Ovary (tissue), 9 donors: ENCODE measurements around the gene CNKSR3. TPM values are rescaled to one million over a fixed set of nuclear protein-coding genes. Genes with fewer than 3 reads are reported as not detected.

ENCODE experiments used
- DNase-seq, 5 donors: peaks; one replicate each; pipeline ENCODE4 v3.0.0-alpha.2; 2019 to 2020
- H3K27ac ChIP-seq, 2 donors: fragments of 200-600 bp; one replicate each; pipeline versions ENCODE4 v1.5.1 to v1.8.0; 2019 to 2022
- H3K27me3 ChIP-seq: fragments of 200-600 bp; one replicate; pipeline ENCODE4 v1.8.0; 2022
- H3K36me3 ChIP-seq: fragments of 200-600 bp; sonication (generic); one replicate; pipeline ENCODE4 v1.5.1; 2019
- H3K4me1 ChIP-seq: one replicate; pipeline ENCODE4 v1.8.1; 2013; ENCODE audit warnings: mild to moderate bottlenecking, moderate library complexity; ENCODE audit not compliant: insufficient read depth
- H3K4me3 ChIP-seq: fragments of 200-600 bp; sonication (generic); one replicate; pipeline ENCODE4 v1.5.1; 2017
- H3K9me3 ChIP-seq, 2 donors: fragments of 200-600 bp in 1 of 2; sonication (generic) in 1 of 2; one replicate each; pipeline versions ENCODE4 v1.5.1 to v1.8.1; 2013 to 2019; ENCODE audit warnings: mild to moderate bottlenecking in 1 of 2, moderate library complexity in 1 of 2
- CTCF ChIP-seq, 3 donors: fragments of 450-650 bp in 2 of 3; fragments of 200-600 bp in 1 of 3; IDR thresholded peaks; one replicate each; pipeline versions ENCODE4 v1.5.1 to v1.8.0; 2016 to 2022; ENCODE audit warnings: antibody characterized with exemption in 3 of 3, mild to moderate bottlenecking in 1 of 3
- EP300 ChIP-seq: sonication (generic); formaldehyde crosslinking; IDR thresholded peaks from one replicate; pipeline ENCODE4 v1.6.1; 2017; ENCODE audit warnings: antibody characterized with exemption
- POLR2A ChIP-seq: fragments of 450-650 bp; IDR thresholded peaks from one replicate; pipeline ENCODE4 v1.6.1; 2017; ENCODE audit warnings: antibody characterized with exemption, mild to moderate bottlenecking, moderate library complexity
- WGBS, 3 donors: extraction: QIAGEN DNeasy Blood & Tissue Kit in 1 of 3; methylation state at CpG; one replicate each; pipeline versions ENCODE4 v1.1.5 to v1.1.7; 2013 to 2017; 5-methylcytosine and 5-hydroxymethylcytosine counted together
- intact Hi-C, 4 donors: fragments of 100-400 bp; cut with DNase I; formaldehyde crosslinking; loops; one replicate each; pipeline versions ENCODE4 v1.11.0 to v1.15.1; 2022 to 2023
- polyA plus RNA-seq, 2 donors: library from polyadenylated mRNA; stranded (reverse); fragments of 200-250 nt in 1 of 2; fragments of 350-450 nt in 1 of 2; fragmentation: Illumina TruSeq in 1 of 2; extraction: RNeasy Lipid Tissue Mini Kit (QIAGEN cat#74804) in 1 of 2; gene quantifications; one replicate each; pipeline ENCODE4 v1.2.3, GENCODE V29; 2013 to 2014
- total RNA-seq, 7 donors: library from RNA; depleted of rRNA in 2 of 7; stranded (reverse); fragments of >200 nt in 2 of 7; fragmentation: NEBNext Ultra II Directional in 3 of 7; extraction: Animal tissue kit (Norgen Biotek cat#: 25700) in 3 of 7; gene quantifications; one replicate each; pipeline versions ENCODE4 v1.1.0 to v1.2.4, GENCODE V29; 2016 to 2023
- donor health status: DM: no; HTN: no; CAD: no; lungs with moderate emphysema.
- donor health status: DM: no; HTN: no; CAD: no.
- donor health status: Bipolar disorder and iron deficiency.
- donor health status: DM: yes; HTN: yes; CAD: no.
- donor health status: DM: no; HTN: no; CAD: no.
- donor health status: DM: yes; HTN: yes; CAD: no.

The CNKSR3 gene
- total and polyA plus RNA-seq, 9 donors: 8.6 to 16.7 (median 13.4) TPM

- Histone ChIP-seq H3K4me1 (peaks cover 2% of the 10 kb centered on the region), H3K27ac (no peak overlapping the region), H3K9me3 (no peaks in the 10 kb centered on the region), H3K4me3 (no peak overlapping the region), H3K27me3 (no peaks in the 10 kb centered on the region), H3K36me3 (no peaks in the 10 kb centered on the region)
- 57 to 78% (median 77%) methylated on average over 3 of the region's 3 CpGs for WGBS, 3 donors
- intact Hi-C loops: no loop called here
- no peak for TF ChIP-seq CTCF (IDR thresholded peaks at IDR 0.05)
- TF ChIP-seq EP300: no peak
- no peak for DNase-seq
Measured at GRCh38 chr6:154434662-154435061, 75.8 kb downstream of the CNKSR3 start.

- Histone ChIP-seq H3K9me3 (no peaks in the 10 kb centered on the region), H3K4me1 (peaks cover 2% of the 10 kb centered on the region), H3K27me3 (no peaks in the 10 kb centered on the region), H3K36me3 (no peaks in the 10 kb centered on the region), H3K4me3 (no peak overlapping the region), H3K27ac (no peak overlapping the region)
- intact Hi-C loops: no loop called here
- no peak for DNase-seq
- 70 to 83% (median 76%) methylated on average over 8 of the region's 8 CpGs for WGBS, 3 donors
- TF ChIP-seq CTCF (IDR thresholded peaks at IDR 0.05): no peak
- TF ChIP-seq POLR2A: no peak
- TF ChIP-seq EP300: no peak
Measured at GRCh38 chr6:154433477-154434241, 76.8 kb downstream of the CNKSR3 start.

GRCh38 chr6:154432533-154433476, 77.7 kb downstream of the CNKSR3 start:
- H3K27ac ChIP-seq: no peak overlapping the region
- intact Hi-C loops: no loop called here
- no peaks in the 10 kb centered on the region for H3K36me3 ChIP-seq
- no peaks in the 10 kb centered on the region for H3K27me3 ChIP-seq
- WGBS, 3 donors: 10 to 16% (median 12%) methylated on average over 3 of the region's 3 CpGs
- no peaks in the 10 kb centered on the region for H3K9me3 ChIP-seq
- peaks cover 2% of the 10 kb centered on the region for H3K4me1 ChIP-seq
- TF ChIP-seq EP300: no peak
- TF ChIP-seq CTCF (IDR thresholded peaks at IDR 0.05): no peak
- TF ChIP-seq POLR2A: no peak
- no peak for DNase-seq
- no peak overlapping the region for H3K4me3 ChIP-seq

- Histone ChIP-seq H3K9me3 (no peaks in the 10 kb centered on the region), H3K27ac (no peak overlapping the region), H3K4me3 (no peak overlapping the region), H3K4me1 (peaks cover 2% of the 10 kb centered on the region), H3K36me3 (no peaks in the 10 kb centered on the region), H3K27me3 (no peaks in the 10 kb centered on the region)
- 22 to 63% (median 25%) methylated on average over 1 of the region's 1 CpG for WGBS, 3 donors
- TF ChIP-seq CTCF (IDR thresholded peaks at IDR 0.05): no peak
- intact Hi-C loops: no loop called here
- no peak for DNase-seq
Measured at GRCh38 chr6:154430481-154430919, 80.0 kb downstream of the CNKSR3 start.
